HUDEP-2 (cell line): ENCODE results near the gene PANX1.
"Not testable (repeated sequence)": the region's sequence is repeated elsewhere in the genome, so short reads cannot be mapped to it uniquely, and the experiment has no call there.

ENCODE experiments used
- DNase-seq, 76 experiments: peaks; one replicate each; lab custom pipeline; 2025; ENCODE audit not compliant: unreplicated experiment in 76 of 76; lab: John Stamatoyannopoulos, UW

PANX1 gene, protein sequence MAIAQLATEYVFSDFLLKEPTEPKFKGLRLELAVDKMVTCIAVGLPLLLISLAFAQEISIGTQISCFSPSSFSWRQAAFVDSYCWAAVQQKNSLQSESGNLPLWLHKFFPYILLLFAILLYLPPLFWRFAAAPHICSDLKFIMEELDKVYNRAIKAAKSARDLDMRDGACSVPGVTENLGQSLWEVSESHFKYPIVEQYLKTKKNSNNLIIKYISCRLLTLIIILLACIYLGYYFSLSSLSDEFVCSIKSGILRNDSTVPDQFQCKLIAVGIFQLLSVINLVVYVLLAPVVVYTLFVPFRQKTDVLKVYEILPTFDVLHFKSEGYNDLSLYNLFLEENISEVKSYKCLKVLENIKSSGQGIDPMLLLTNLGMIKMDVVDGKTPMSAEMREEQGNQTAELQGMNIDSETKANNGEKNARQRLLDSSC

DNA sequence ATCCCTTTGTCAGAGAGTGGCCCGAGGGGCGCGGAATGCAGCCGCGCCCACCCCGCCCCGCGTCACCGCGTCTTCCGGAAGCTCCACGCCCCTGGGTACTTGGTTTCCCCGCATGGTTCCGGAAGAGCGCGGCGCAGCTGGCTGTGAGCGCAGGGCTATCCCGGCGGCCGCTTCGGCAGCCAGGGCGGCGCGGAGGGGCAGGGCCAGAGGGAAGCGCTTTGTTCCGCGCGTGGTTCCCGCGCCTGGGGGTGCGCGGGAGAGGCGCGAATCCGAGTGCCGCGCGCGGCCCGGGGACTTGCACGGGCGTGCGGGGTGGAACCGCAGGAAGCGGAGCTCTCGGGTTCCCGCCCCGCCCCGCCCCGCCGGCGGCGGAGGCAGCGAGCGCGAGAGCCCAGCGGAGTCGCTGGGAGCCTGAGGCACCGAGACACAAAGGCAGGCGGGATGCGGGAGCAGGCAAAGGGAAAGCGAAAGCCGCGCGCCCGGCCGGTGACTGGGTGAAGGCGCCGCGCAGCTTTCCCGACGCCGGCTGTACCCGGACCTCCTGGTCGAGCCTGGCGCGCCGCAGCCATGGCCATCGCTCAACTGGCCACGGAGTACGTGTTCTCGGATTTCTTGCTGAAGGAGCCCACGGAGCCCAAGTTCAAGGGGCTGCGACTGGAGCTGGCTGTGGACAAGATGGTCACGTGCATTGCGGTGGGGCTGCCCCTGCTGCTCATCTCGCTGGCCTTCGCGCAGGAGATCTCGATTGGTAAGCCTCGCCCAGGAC lies at the start of gene PANX1:
TSS of gene PANX1 (plus strand) at position 96 of the 766 bp plus-strand sequence. CDS start at position 568, 472 bp downstream.
- peak in 59 of 76 experiments; percentile 11 to 61 (median 41) for DNase-seq

DNA sequence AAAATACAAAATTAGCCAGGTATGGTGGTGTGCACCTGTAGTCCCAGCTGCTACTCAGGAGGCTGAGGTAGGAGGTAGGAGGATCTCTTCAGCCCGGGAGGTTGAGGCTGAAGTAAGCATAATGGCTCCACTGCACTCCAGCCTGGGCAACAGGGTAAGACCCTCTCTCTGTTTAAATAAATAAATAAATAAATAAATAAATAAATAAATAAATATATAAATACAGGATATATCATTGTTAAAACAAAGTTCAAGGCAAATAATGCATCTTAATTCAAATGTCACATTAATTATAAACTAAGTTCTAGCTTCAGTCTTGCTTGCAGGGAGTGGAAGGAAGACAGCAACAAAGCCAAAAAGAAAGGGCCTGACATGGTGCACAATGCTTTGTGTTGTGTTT lies 44.5 kb upstream of the PANX1 start:
- no peak for DNase-seq

DNA sequence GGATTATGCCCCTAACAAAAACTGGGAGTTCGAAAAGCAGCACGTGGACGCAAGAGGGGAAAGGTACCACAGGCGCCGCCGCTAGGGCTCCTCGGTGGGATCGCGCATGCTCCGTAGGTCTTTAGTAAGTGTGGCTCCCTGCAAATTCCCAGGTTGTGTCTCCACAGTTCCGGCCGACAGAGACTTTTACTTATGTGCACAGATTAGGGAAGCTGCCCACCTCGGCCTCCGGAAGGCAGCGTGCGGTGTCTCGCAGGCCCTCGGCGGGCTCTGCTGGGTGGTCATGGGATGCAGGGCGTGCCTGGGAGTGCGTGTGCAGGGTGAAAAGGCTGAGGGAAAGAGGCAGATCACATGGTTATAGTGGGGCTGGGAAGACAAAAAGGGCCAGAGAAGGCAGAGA lies 39.7 kb upstream of the PANX1 start:
- DNase-seq: no peak

DNA sequence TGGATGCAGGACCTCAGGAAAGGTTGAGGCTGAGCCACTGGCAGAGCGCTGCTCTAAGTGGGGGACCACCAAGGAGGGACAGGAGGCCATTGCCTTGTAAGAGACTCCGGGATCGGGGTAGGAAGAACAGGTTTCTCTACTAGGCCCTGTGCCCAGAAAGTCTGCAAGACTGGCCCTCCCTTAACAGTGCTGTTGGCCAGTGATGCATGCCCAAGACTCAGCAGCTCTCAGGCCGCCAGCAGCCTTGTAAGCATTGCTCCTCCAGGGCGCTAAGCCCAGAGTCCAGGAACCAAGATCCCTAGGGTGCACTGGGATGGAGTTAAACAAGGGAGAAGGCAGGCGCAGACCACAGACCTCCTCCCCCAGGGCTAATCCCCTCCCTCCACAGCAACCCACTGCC lies 39.3 kb upstream of the PANX1 start:
- DNase-seq: no peak

DNA sequence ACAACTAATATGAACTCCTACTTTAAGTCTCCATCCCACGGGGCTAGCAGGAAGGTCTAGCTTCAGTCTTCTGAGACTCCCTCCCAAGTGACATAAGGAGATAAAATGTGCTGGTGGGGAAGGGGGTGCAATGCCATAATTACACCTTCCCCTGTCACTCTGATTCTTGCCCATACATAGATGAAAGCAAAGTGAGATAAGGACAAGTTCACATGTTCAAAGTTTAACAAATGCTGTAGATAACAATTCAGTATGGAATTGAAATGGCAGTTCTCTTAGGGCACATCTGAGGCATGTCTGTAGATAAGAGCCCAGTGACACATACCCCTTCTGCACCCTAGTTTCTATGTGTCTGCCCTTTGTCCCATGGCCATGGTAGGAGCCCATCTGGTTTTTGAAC lies 38.2 kb upstream of the PANX1 start:
- DNase-seq: no peak

DNA sequence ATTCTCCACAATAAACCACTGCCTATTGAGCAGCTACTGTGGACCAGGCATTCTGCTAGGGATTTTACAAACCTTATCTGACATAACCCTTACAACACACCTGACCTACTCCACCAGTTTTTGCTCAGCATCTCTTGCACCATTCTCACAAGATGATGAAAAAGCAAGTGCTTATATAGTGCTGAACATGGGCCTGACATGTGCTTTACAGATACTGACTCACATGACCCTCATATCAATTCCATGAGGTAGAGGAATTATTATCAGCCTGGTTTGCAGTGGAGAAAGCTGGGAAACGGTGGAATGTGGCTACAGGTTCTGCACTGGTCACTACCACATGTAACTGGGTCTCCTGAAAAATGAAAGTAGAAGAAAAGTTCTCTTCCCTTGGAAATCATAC lies 37.5 kb upstream of the PANX1 start:
- no peak for DNase-seq

DNA sequence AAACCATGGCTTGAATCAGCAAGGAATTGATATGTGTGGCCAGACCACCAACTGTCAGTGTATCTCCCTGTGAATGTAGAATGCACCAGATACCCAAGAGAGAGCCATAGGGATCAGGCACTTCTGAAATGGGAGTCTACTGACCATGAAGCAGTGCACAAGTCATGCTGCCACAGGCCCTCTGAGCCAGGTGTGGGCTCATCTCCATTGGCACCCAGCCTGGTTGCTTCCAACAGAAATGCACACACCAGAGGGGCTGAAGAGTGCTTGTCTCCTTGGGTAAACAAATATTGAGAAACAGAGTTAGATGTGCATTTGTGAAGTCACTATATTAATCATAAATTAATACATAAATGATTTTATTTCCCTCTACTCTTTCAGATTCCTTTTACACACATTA lies 28.4 kb upstream of the PANX1 start:
- DNase-seq: no peak

DNA sequence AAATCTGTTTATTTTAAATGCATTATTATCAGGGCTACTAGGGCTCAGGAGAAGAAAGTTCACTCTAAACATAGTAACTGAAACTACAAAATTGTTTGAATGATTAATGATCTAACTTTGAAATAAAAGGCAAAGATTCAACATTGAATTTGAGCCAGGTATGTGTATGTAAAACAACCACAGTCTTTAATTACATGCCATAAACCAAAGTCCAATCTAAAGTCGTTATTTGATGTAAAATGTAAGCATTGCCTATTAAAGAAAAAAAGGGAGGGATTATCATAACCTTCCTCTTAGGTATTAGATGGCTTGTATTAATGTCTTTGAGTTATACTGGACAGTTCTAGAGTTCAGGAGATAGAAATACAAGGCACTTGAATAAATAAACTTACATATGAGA lies 25.2 kb upstream of the PANX1 start:
- no peak for DNase-seq

DNA sequence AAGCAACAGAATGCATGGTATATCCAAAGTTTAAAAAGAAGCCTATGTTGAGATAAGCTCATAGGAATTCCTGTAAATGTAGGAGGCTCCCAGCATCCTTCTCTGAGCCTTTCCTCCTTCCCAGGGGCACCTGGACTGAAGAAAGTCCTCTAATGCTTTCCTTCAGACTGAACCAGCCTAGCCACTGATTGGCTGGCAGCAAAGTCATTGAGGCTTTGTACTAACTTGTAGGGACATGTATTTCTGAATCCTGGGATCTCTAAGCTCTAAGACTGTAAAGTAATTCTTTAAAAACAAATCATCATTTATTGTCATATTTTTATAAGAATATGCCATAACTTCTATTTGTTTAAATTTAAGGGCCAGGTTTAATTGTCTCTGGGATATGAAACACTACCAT lies 23.9 kb upstream of the PANX1 start:
- DNase-seq: no peak

DNA sequence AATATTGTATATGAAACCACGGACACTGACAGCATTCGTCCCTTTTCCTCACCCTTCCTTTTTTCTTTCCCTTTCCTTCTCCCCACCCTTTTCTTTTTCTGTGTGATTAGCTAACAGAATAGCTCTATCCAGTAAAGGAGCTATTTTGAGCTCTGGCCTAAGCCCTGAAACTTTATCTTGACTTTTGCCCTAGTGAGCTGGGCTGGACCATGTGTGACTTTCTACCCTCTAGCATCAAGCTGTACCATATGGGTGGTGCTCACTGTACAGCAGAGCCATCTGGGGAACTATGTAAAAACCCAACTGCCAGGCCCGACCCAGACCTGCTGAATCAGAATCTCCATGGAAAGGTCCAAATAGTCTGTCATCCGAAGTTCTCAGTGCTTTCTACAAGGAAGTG lies 21.9 kb upstream of the PANX1 start:
- DNase-seq: no peak

DNA sequence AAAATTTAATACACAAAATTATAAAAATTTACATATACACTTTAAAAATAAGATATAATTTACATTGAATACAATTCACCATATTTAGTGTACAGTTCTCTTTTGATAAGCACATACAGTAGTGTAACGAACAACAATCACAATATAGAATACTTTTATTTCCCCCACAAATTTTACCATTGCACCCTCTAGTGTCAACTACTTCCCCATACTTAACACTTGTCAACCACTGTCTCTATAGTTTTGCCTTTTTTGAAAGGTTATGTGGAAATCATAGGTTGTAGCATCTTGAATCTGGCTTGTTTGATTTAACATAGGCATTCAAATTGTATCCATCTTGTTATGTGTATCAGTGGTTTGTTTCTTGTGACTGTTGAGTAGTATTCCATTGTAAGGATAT lies 21.3 kb upstream of the PANX1 start:
- DNase-seq: peak in 3 of 76 experiments; percentile 1 to 23 (median 6)

DNA sequence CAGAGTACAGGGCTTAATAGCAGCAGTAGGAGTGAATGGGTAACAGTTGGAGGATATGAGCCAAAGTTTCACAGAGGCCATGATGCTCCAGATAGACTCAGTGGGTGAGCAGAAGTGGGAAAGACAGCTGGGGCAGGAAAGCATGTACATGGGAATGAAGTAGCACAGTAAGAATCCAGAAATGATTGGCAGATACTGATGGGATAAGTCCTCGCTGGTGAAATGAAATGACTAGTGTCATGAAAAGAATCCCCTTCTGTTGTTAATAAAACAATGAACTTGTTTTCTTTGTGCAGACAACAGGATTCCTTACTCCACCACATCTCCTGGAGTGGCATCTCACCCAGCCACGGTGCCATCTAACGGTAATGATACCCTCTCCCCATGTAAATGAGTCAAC lies 17.4 kb upstream of the PANX1 start:
- no peak for DNase-seq

DNA sequence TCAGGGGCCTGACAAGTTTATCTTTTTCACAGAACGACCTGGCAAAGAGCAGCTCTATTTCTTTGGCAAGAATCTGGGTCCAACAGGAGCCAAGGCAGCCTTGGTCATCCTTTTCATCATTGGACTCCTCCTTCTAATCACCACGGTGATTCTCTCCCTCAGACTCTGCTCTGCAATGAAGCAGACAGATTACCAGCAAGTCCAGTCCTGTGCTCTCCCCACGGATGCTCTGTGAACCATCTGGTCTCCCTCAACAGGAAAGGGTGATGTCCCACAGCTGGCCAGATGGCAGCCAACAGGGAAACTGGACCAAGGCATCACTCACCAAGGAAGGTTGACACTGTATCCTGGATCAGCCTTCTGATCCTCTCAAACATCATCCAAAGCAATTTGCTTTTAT lies 17.0 kb upstream of the PANX1 start:
- no peak for DNase-seq

DNA sequence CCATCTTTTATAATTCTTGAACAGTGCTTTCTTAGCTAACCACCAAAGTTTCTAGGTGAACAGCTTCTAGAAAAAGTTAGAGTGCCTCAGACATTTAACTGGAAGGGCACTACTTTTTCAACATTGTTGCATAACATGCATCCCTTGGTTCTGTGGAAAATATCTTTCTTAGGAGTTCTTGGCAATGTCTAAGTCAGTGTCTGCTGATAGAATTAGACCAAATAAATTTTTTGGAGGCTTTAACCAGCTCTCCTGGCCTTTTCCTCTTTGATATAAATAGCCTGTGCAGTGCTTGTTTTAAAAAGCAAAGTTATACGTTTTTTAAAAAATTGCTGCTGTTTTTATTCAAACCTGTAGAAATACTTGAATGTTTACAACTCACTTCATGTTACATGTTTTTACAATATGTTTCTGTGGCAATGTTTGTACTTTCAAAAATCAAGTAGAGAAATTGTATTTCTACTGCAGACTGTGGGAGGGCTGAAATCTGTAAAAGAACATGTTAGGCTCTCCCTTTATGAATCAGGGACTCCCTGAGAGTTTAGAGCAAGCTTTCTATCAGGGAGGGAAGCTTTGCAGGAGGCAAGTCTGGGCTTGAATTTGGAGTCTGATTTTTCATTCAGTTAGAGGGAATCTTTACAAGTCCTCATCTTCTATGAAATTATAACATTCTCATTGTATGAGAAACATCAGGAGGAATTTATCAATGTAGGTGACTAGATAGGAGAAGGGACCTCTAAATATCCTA lies 16.3 kb upstream of the PANX1 start:
- no peak for DNase-seq

DNA sequence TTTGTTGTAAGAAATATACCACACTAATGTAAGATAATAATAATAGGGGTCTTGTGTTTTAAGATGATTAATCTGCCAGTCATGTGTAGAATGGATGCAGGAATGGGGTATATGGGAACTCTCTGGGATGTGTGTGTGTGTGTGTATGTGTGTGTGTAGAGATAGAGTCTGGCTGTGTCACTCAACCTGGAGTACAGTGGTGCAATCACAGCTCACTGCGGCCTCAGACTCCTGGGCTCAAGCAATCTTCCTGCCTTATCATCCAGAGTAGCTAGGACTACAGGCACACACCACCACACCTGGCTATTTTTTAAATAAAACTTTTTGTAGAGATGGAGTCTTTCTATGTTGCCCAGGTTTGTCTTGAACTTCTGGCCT lies 11.5 kb upstream of the PANX1 start:
- no peak for DNase-seq

DNA sequence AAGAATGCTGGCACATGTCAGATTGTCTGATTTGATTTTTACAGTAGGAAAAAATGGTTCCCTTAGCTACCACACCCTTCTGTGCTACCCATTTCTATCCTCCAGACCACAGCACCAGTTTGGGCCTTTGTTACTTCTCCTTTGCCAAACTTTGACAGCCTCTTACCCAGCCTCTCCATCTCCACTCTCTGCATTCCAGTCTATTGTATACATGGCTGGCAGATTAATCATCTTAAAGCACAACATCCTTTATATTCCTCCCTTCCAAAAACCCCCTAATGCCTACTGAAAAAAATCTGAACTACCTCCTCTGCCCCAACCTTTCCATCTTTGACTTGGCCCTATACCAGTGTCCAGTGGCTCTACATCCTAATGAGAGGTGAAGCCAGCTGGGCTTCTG lies 10.8 kb upstream of the PANX1 start:
- DNase-seq: no peak

DNA sequence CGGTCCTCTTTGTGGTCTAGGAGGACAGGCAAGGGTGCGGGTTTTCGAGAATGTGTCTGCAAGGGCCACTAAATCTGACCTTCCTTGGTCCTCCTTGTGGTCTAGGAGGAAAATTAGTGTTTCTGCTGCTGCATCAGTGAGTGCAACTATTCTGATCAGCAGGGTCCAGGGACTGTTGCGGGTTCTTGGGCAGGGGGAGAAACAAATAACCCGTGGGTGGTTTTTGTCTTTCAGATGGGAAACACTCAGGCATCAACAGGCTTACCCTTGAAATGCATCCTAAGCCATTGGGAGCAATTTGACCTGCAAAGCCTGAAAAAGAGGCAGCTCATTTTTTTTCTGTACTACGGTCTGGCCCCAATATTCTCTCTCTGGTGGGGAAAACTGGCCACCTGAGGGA lies 9.0 kb upstream of the PANX1 start:
- DNase-seq: not testable (repeated sequence)

DNA sequence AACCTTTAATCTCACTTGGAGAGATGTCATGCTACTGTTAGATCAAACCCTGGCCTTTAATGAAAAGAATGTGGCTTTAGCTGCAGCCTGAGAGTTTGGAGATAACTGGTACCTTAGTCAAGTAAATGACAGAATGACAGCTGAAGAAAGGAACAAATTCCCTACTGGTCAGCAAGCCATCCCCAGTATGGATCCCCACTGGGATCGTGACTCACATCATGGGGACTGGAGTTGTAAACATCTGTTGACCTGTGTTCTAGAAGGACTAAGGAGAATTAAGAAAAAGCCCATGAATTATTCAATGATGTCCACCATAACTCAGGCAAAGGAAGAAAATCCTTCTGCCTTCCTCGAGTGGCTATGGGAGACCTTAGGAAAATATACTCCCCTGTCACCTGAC lies 8.1 kb upstream of the PANX1 start:
- DNase-seq: not testable (repeated sequence)

DNA sequence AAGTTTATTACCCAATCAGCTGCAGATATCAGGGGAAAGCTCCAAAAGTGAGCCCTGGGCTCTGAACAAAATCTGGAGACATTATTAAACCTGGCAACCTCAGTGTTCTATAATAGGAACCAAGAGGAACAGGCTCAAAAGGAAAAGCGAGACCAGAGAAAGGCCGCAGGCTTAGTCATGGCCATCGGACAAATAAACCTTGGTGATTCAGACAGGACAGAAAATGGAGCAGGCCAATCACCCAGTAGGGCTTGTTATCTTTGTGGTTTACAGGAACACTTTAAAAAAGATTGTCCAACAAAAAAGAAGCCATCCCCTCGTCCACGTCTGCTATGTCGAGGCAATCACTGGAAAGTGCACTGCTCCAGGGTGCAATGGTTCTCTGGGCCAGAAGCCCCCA lies 7.7 kb upstream of the PANX1 start:
- no peak for DNase-seq

DNA sequence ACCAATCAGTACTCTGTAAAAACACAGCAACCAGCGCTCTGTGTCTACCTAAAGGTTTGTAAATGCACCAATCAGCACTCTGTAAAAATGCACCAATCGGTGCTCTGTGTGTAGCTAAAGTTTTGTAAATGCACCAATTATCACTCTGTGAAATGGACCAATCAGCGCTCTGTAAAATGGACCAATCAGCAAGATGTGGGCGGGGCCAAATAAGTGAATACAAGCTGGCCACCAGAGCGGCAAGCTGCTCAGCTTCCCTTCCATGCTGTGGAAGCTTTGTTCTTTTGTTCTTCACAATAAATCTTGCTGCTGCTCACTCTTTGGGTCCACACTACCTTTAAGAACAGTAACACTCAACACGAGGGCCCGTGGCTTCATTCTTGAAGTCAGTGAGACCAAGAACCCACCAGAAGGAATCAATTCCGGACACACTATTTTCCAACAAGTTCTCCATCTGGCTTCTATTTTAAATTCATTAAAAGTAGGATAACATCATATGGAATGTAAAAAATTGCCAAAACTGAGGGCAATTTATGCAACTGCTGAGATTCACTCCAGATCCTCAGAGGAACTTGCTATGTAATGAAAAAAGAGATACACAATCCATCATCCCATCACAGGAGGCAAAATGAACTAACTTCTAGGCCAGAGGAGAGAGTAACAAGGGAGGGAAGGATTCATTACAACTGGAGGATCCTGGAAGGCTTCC lies 3.1 kb upstream of the PANX1 start:
- peak in 1 of 76 experiments; percentile 4 for DNase-seq

DNA sequence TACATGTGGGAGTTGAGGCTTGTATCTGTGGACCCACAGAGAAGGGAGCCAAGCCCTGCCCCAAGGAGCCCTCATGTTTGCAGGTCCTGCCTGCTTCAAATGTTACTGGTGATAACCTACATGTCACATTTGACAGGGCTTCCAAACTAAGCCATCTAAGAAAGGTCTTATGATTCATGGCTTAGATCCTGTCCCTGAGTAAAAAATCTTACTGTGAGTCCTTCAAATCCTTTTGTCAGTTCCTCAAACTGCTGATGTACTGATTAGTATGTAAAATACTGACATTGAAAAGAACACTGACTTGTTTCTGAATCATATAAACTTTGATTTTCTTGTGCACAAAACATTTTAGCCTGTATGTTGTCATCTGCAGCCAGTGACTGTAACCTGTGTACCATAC lies 1.0 kb upstream of the PANX1 start:
- DNase-seq: no peak
